T-helper 1 cell treated with Interleukin-12 subunit alpha and Interleukin-12 subunit beta and Interleukin-4 antibody, amounts not matched to agents 30 μg/mL and 1 μg/mL, for 36 hours (primary cell): ENCODE results near the gene CMTM2.
A peak's percentile ranks its signal among the peaks of the same experiment; 100 is the strongest.
"Not testable (repeated sequence)": the region's sequence is repeated elsewhere in the genome, so short reads cannot be mapped to it uniquely, and the experiment has no call there.

ENCODE experiments used
- H3K27ac Mint-ChIP-seq: one replicate; pipeline ENCODE4 v1.8.0; 2021; ENCODE audit warnings: mild to moderate bottlenecking, mixed read lengths
- H3K27me3 Mint-ChIP-seq: one replicate; pipeline ENCODE4 v1.8.0; 2021; ENCODE audit warnings: low read depth, mixed read lengths
- H3K36me3 Mint-ChIP-seq: one replicate; pipeline ENCODE4 v1.8.0; 2021; ENCODE audit warnings: low read depth, mixed read lengths
- H3K4me1 Mint-ChIP-seq: one replicate; pipeline ENCODE4 v1.8.0; 2021; ENCODE audit warnings: low read depth, mixed read lengths
- H3K4me3 Mint-ChIP-seq: one replicate; pipeline ENCODE4 v1.8.0; 2021; ENCODE audit warnings: mild to moderate bottlenecking, moderate library complexity, mixed read lengths
- H3K9me3 Mint-ChIP-seq: one replicate; pipeline ENCODE4 v1.8.0; 2021; ENCODE audit warnings: mixed read lengths

CMTM2 gene

GRCh38 chr16:66563574-66564334, 15.5 kb upstream of the CMTM2 start:
- Mint-ChIP-seq H3K27me3 (no peaks in the 10 kb centered on the region), H3K9me3 (no peaks in the 10 kb centered on the region), H3K36me3 (peaks cover 66% of the 10 kb centered on the region), H3K27ac (peak overlapping the region; percentile 65), H3K4me3 (no peak overlapping the region), H3K4me1 (peaks cover 48% of the 10 kb centered on the region)

GRCh38 chr16:66566051-66566901, 13.0 kb upstream of the CMTM2 start, which contains the start of gene CMTM1:
CMTM1 (plus strand) TSS chr16:66566439; CDS start chr16:66566514, 75 bp downstream.
- Mint-ChIP-seq H3K9me3 (no peaks in the 10 kb centered on the region), H3K36me3 (peaks cover 63% of the 10 kb centered on the region), H3K4me1 (peaks cover 36% of the 10 kb centered on the region), H3K27me3 (no peaks in the 10 kb centered on the region), H3K27ac (no peak within 1 kb of the TSS), H3K4me3 (no peak within 1 kb of the TSS)

- not testable (repeated sequence) for H3K4me3 Mint-ChIP-seq, H3K27ac Mint-ChIP-seq, H3K27me3 Mint-ChIP-seq, H3K9me3 Mint-ChIP-seq
- H3K36me3 Mint-ChIP-seq = peaks cover 63% of the 10 kb centered on the region
- H3K4me1 Mint-ChIP-seq = peaks cover 32% of the 10 kb centered on the region
Observed at GRCh38 chr16:66567270-66567669, 12.0 kb upstream of the CMTM2 start.

- Mint-ChIP-seq H3K9me3 (no peaks in the 10 kb centered on the region), H3K27me3 (no peaks in the 10 kb centered on the region), H3K4me3 (no peak overlapping the region), H3K27ac (no peak overlapping the region), H3K36me3 (peaks cover 56% of the 10 kb centered on the region), H3K4me1 (peaks cover 24% of the 10 kb centered on the region)
Observed at GRCh38 chr16:66568355-66568754, 10.9 kb upstream of the CMTM2 start.

- no peaks in the 10 kb centered on the region for H3K27me3 Mint-ChIP-seq
- no peaks in the 10 kb centered on the region for H3K9me3 Mint-ChIP-seq
- no peak overlapping the region for H3K4me3 Mint-ChIP-seq
- no peak overlapping the region for H3K27ac Mint-ChIP-seq
- H3K36me3 Mint-ChIP-seq = peaks cover 51% of the 10 kb centered on the region
- peaks cover 19% of the 10 kb centered on the region for H3K4me1 Mint-ChIP-seq
Observed at GRCh38 chr16:66569131-66569530, 10.1 kb upstream of the CMTM2 start.

- Mint-ChIP-seq H3K27me3 (no peaks in the 10 kb centered on the region), H3K9me3 (no peaks in the 10 kb centered on the region), H3K4me1 (peaks cover 19% of the 10 kb centered on the region), H3K4me3 (no peak overlapping the region), H3K27ac (no peak overlapping the region), H3K36me3 (peaks cover 52% of the 10 kb centered on the region)
Observed at GRCh38 chr16:66569827-66570405, 9.3 kb upstream of the CMTM2 start.

DNA sequence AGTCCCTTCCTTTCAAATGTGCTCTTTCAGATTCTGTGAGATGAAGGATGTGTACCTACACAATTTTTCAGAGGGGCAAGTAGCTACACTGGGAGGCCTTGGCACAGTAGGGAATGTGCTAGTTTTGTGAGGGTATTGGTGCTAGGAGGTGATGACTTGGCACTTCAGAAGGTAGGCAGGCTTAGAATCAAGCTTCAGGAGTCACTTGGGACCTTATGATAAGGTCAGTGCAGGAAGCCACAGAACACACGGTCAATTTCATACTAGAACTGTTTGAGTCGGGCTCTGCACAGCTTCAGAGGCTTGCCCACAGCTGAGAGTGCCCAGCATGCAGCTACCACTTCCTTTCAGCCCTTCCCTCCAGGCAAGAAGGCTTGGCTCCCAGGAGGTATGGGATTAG, 6.9 kb upstream of the CMTM2 start:
- no peaks in the 10 kb centered on the region for H3K9me3 Mint-ChIP-seq
- no peak overlapping the region for H3K4me3 Mint-ChIP-seq
- peaks cover 13% of the 10 kb centered on the region for H3K4me1 Mint-ChIP-seq
- H3K27me3 Mint-ChIP-seq = peaks cover 5% of the 10 kb centered on the region
- H3K27ac Mint-ChIP-seq = no peak overlapping the region
- peaks cover 36% of the 10 kb centered on the region for H3K36me3 Mint-ChIP-seq

DNA sequence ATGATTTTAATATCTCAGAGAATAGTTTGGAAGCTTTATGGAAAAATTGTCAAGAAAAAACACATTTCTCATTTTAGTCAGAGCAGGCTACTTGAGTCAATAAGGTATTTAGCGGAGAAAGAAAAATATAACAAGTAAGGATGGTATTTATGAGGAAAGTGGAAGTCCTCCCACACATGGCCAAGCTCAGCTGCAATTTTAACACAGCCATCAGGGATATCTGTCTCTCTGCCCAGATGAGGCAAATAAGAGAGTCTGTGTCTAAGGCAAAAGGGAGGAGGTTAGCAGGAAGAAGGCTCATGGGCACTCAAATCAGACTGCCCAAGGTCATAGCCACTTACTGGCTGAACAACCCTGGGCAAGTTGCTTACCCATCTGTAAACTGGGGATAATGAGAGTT, 5.2 kb upstream of the CMTM2 start:
- peaks cover 12% of the 10 kb centered on the region for H3K4me1 Mint-ChIP-seq
- H3K27me3 Mint-ChIP-seq = peaks cover 21% of the 10 kb centered on the region
- H3K36me3 Mint-ChIP-seq = peaks cover 38% of the 10 kb centered on the region
- H3K9me3 Mint-ChIP-seq = no peaks in the 10 kb centered on the region
- H3K27ac Mint-ChIP-seq = no peak overlapping the region
- H3K4me3 Mint-ChIP-seq = no peak overlapping the region

DNA sequence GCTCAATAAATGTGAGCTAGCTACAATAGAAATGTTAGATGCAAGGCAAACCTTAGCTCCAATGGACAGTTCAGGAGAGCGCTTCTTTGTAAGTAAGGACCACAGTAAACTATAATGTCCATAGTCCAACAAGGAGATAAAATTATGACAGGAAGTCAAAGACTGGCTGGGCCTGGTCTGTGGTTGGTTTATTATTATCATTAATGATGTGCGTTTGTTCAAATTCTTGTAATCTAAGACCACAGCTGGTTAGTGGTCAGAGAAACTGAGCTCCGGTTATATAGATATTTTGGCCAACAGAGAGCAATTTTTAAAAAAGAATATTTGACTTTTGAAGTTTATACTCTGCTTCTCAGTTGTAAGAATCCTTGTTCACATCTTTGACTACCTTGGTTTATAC, 4.7 kb upstream of the CMTM2 start:
- Mint-ChIP-seq H3K27me3 (peaks cover 24% of the 10 kb centered on the region), H3K4me1 (peaks cover 12% of the 10 kb centered on the region), H3K27ac (no peak overlapping the region), H3K9me3 (no peaks in the 10 kb centered on the region), H3K36me3 (peaks cover 37% of the 10 kb centered on the region), H3K4me3 (no peak overlapping the region)

DNA sequence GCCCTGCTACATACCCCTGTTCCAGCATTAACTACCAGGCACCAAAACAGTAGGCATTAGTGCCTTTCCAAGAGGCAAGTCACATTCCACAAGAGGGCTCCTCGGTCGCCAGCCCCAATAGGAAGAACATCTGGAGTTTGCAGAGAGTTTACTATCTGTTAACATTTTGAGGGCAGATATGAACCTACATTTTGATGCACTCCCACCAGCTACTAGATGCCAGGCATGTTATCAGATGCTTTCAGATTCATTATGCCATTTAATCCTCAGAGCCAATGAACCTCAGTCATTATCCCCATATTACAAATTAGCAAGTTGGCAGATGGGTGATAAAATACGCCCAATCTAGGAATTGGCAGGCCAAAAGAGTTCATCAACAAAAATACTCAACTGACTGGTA, 4.2 kb upstream of the CMTM2 start:
- Mint-ChIP-seq H3K4me3 (no peak overlapping the region), H3K27me3 (peaks cover 29% of the 10 kb centered on the region), H3K27ac (no peak overlapping the region), H3K36me3 (peaks cover 41% of the 10 kb centered on the region), H3K9me3 (no peaks in the 10 kb centered on the region), H3K4me1 (peaks cover 12% of the 10 kb centered on the region)

DNA sequence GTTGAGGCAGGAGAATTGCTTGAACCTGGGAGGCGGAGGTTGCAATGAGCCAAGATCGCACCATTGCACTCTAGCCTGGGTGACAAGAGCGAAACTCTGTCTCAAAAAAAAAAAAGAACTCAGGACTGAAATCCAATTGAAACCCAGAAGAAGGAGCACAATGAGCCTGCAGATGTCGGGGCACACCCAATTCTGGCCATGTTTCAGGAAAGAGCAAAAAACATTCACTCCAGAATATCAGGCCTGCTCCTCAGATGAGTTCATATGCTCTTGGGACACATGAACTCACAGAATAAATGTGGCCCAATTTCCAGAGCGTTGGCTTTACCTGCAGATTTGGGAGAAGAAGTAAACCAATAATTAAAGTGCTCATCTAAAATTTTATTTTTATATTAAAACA, 3.0 kb upstream of the CMTM2 start:
- H3K4me3 Mint-ChIP-seq = no peak overlapping the region
- peaks cover 36% of the 10 kb centered on the region for H3K36me3 Mint-ChIP-seq
- H3K4me1 Mint-ChIP-seq = peaks cover 12% of the 10 kb centered on the region
- no peaks in the 10 kb centered on the region for H3K9me3 Mint-ChIP-seq
- H3K27me3 Mint-ChIP-seq = peaks cover 37% of the 10 kb centered on the region
- no peak overlapping the region for H3K27ac Mint-ChIP-seq

DNA sequence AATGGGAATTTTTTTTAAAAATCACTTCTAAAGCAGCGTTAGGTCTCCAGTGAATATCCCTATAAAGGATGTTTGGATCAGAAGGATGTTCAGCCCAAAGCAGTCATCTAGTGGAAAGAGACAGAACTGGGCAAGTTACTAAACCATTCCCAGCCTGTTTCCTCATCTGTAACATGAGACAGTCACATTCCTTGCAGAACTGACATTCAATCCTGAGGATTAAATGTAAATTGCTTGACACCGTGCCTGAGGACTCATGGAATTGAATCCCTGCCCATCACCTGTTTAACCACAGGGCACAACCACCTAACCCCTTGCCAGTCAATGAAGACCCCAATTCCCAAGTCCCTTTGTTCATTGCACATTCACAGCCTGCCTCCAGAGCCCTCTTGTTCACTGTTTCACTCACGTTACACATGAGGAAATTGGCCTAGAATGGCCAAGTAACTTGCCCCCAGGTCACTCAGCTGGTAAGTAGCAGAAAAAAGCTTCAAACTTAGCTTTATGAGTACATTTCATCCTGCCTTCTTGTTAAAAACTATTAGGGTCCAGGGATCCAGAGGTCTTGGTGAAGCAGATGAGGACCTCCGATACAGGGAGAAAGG, 1.4 kb downstream of the CMTM2 start:
- peaks cover 37% of the 10 kb centered on the region for H3K27me3 Mint-ChIP-seq
- H3K9me3 Mint-ChIP-seq = no peaks in the 10 kb centered on the region
- no peak overlapping the region for H3K27ac Mint-ChIP-seq
- H3K4me1 Mint-ChIP-seq = peaks cover 12% of the 10 kb centered on the region
- H3K4me3 Mint-ChIP-seq = no peak overlapping the region
- H3K36me3 Mint-ChIP-seq = peaks cover 32% of the 10 kb centered on the region

GRCh38 chr16:66581246-66581952, 2.1 kb downstream of the CMTM2 start:
- Mint-ChIP-seq H3K27ac (no peak overlapping the region), H3K36me3 (peaks cover 32% of the 10 kb centered on the region), H3K9me3 (no peaks in the 10 kb centered on the region), H3K4me1 (peaks cover 12% of the 10 kb centered on the region), H3K27me3 (peaks cover 37% of the 10 kb centered on the region), H3K4me3 (no peak overlapping the region)
